Astrocyte of the hippocampus (primary cell): ENCODE results near the gene PDHA2.
"Not testable (repeated sequence)": the region's sequence is repeated elsewhere in the genome, so short reads cannot be mapped to it uniquely, and the experiment has no call there.

Experiments
- DNase-seq: peaks from one replicate; pipeline ENCODE4 v3.0.0; 2011; ENCODE audit warnings: low read depth, low spot score

Gene PDHA2

GRCh38 chr4:95839891-95840290 is at the start of gene PDHA2:
Gene PDHA2, plus strand, starts transcription at chr4:95840093. Its CDS starts 58 bp downstream, at chr4:95840151.
- DNase-seq = no peak

- DNase-seq = no peak
Measured at GRCh38 chr4:95798003-95798402, 41.9 kb upstream of the PDHA2 start.

- no peak for DNase-seq
Measured at GRCh38 chr4:95798727-95799126, 41.2 kb upstream of the PDHA2 start.

DNA sequence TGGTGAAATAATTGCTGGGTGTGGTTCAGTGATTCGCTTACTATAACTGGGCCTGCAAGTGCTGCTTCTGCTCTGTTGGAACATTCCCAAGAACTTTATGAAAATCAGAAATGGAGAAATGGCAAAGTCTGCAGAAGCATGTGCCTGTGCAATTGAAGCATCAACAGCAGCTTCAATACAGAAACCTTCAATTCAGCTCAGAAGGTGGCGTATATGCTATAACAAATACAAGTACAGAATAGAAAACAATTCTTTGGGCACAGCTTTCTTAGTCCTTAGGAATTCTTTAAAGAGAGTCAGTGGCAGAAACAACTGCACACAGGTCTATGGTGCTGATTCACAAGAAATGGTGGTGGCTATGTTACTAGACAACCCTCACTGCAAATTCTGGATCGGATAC is 18.0 kb upstream of the PDHA2 start:
- DNase-seq = no peak

DNA sequence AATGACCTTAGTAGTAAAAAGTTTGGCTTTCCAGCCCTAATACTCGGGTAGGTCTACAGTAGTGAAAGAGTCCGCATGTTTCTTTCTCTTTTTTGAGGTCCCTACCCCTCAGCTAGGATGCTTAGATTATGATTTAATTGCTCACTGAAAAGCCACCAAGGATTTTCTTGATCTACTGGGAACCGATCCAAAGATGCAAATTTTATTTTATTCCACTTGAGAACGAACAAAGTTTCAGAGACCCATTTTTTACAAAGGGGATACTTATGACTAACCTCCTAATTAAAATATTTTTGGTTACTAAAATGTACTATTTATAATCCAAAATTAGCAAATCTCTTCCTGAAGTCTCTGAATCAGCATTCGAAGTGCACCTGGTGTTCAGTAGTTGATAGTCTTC is 14.3 kb upstream of the PDHA2 start:
- DNase-seq = peak; percentile 38

DNA sequence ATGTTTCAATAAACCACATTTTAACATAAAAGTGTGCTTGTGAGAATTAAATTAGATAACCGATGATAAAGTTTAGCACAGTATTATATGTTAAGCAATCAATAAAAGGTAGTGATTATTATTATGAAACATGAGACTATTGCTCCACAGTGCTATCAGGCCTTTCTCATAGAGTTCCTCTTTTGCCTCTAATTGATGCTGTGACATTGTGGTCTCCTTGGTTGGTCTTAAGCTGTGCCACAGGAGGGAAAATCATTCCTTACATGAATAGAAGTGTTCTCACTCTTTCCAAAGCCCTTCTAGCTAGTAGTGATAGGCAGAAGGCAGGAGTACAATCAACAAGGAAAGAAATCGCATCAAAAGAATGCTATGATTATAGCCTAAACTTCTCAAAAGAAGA is 9.2 kb upstream of the PDHA2 start:
- no peak for DNase-seq

DNA sequence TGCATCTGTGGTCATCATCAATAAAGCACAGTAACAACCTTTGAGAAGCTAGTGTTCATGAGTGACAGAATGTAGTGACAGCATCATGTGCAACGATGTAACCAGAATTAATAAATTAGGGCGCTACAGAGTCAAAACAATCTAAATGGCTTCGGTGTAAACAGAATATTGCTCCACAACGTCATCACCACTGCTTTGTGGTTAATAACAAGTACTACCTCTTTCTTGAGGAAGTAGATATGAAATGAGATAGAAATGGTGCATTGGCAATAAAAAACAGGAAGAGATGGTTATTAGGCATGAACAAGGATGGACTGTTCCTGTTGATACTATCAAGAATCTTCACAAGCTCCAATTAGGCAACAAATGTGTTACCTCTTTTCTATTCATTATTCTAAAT is 8.7 kb upstream of the PDHA2 start:
- no peak for DNase-seq

GRCh38 chr4:95833711-95834194 is 6.1 kb upstream of the PDHA2 start:
- DNase-seq = no peak

DNA sequence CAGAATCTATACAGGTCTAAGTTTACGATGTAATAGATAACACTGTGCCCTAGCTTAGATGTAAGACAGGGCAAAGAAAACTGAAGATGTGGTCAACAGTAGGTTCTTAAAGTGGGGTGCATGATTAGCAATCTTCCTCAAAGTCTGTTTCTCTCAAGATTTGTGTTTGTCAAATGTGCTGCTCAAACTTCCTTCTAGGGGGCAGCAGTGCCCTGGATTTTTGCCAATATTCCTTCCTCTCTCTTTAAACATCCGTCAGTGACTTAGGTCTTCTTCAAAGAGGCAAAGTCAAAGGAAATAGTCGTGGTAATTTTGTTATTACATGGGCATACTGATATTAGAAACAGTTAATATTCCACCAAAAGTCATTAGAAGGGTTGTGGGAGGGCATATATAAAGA is 4.2 kb upstream of the PDHA2 start:
- DNase-seq = no peak

- no peak for DNase-seq
Measured at GRCh38 chr4:95838192-95838591, 1.7 kb upstream of the PDHA2 start.

DNA sequence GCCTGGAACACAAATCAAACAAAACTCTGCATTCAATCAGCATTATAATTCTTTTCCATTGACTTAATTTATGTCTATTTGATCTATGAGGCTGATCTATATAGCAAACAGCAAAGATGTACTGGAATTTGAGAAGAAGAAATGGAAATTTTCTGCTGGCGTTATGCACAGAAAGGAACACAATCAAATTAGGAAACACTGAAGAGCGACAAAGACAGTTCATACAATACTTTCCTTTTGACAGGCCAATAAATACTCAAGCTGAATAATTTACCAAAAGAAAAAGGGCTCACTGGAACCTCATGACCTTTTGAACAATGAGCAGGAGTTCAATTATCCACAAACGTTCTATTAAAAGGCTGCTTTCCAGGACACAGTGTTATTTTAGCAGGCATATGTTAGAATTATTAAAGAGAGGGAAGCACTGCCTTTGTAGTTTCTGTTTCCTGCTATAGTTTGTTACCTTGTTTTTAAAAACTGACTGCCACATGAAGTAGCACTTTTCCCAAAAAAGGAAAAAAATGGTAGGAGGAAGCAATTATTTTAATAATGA is 8.1 kb downstream of the PDHA2 start:
- no peak for DNase-seq

- DNase-seq = no peak
Measured at GRCh38 chr4:95850161-95850560, 10.3 kb downstream of the PDHA2 start.

- DNase-seq = no peak
Measured at GRCh38 chr4:95857761-95858160, 17.9 kb downstream of the PDHA2 start.

DNA sequence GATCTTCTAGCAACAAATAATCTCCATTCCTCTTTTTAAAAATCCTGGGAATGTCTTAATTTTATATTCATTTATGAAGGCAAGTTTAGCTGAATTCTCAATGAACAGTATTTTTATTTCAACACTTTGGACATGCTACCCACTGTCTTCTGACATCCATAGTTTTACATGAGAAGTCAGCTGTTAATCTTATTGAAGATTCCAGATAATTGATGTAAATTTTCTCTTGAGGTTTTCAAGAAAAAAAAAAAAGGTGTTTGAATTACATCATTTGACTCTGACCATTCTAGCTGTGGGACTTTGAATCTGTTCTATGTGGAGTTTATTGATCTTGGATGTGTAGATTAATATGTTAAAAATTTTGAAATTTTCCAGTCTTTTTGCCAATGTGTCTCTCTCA is 28.0 kb downstream of the PDHA2 start:
- DNase-seq = peak; percentile 7

- DNase-seq = not testable (repeated sequence)
Measured at GRCh38 chr4:95869414-95869813, 29.5 kb downstream of the PDHA2 start.

DNA sequence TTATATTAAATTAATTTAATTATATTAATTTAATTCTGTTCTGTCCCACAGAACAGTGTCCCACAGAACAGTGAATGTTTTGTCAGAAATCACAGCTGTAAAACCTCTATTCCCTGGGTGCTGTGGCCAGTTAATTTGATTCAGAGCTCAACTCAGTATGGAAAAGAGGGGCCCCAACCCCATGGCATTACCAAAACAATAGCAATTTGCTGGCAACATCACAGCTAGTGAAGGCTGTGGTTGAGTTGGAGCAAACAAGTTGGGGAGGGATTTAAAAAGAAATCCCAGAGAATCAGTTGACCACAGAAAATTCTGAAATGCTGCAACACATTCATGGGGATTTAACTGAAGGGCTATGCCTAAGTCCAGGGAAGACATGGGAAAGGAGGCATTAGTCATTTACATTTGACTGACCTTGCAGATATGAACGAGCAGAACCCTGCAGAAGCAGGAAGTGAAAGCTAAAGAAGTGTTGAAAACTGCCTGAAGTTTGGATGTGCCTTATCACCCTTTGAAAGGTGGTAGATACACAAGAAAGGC is 30.1 kb downstream of the PDHA2 start:
- DNase-seq = no peak

DNA sequence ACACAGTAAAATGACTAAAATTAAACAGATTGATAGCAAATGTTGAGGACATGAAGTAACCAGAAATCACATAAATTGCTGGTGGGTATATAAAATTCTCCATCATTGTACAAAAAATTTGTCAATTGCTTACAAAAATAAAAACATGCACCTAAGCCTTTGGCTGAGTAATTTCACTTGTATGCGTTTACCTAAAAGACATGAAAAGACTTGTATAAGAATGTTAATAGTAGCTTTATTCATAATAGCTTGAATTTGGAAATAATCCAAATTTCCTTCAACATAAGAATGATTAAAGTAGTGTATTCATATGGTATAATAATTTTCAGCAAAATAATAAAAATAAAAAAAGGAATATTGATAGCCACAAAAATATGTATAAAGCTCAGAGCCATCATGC is 37.7 kb downstream of the PDHA2 start:
- DNase-seq = no peak

GRCh38 chr4:95887551-95887950 is 47.7 kb downstream of the PDHA2 start:
- no peak for DNase-seq

DNA sequence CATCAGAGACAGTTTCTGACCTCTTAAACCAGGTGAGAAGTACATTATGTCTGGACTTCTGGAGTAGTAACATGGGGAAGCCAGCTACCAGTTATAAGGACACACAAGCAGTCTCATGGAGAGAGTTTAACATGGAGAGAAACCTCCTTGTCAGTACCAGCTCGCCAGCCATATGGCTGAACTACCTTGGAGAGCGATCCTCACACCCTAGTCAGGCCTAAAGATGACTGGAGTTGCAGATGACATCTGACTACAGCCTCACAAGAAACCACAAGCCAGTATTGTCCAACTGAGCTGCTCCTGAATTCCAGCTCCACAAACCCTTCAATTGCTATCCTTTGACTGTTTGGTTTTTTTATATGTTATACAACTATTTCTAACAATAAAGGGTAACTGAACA is 49.8 kb downstream of the PDHA2 start:
- DNase-seq = peak; percentile 37
